Measurements from ENCODE around the gene NUDT1. TPM values are rescaled to one million over a fixed set of nuclear protein-coding genes. Genes with fewer than 3 reads are reported as not detected.

The NUDT1 gene
- total RNA-seq, 1 donor from 2014 or later, result 13.6 TPM

Small RNA genes lying within 50 kb of the gene (microRNA-seq; reads per million reads assigned to microRNA genes)
- not detected for gene MIR6836

Other genes starting within 250 kb of the NUDT1 start
- 19.1 TPM for gene MAD1L1, start 9.3 kb upstream of the NUDT1 start, total RNA-seq
- 20.7 TPM for gene MRM2, start within 50 bp of the NUDT1 start, total RNA-seq
- gene SNX8, start 72.2 kb downstream of the NUDT1 start, total RNA-seq, result 18.8 TPM
- gene EIF3B, start 112.6 kb downstream of the NUDT1 start, total RNA-seq, result 68.1 TPM
- 13.5 TPM for gene CHST12, start 161.4 kb downstream of the NUDT1 start, total RNA-seq
- not detected for gene GRIFIN, start 234.2 kb downstream of the NUDT1 start, total RNA-seq